Measurements from ENCODE around the gene MRPS27.
"Not testable (repeated sequence)": the region's sequence is repeated elsewhere in the genome, so short reads cannot be mapped to it uniquely, and the experiment has no call there.

The MRPS27 gene

DNA sequence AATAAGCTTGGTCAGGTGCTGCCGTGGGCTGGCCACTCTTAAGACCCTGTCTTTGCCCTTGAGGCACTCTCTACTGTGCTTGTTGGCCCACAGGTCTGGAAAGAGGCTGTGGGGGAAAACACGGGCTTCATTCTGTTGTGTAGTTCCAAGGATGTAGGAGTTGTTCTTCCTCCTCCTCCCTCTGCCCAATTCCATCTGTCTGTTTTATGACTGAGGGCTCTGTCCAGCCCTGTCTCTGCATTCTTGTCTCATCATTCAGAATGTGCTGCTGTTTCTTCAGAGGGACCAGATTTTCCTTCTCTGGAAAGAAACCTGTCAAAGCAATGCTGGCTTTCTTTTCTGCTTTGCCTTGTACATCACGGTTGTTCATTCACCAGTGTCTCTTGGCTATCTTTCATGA, 128.6 kb downstream of the MRPS27 start:
- no peak for DNase-seq

DNA sequence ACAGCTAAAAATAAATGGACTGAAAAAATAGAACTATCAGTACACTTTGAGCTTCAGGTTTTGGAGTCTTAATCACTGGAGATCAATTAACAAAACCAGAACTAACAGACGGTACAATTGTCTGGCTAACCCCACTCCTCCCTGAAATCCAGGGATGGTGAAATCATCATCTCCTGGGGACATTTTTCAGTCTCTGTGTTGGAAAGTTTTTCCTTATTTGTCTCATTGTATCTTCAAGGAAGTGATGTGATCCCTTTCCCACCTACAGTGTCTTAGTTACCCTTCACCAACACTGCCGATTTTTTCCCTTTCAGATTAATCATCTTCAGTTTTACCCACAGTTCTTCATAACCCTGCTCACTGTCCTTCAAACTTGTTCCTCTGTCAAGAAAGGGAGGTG, 130.9 kb downstream of the MRPS27 start:
- no peak for DNase-seq

GRCh38 chr5:72188166-72188565, 131.9 kb downstream of the MRPS27 start:
- DNase-seq: no peak

DNA sequence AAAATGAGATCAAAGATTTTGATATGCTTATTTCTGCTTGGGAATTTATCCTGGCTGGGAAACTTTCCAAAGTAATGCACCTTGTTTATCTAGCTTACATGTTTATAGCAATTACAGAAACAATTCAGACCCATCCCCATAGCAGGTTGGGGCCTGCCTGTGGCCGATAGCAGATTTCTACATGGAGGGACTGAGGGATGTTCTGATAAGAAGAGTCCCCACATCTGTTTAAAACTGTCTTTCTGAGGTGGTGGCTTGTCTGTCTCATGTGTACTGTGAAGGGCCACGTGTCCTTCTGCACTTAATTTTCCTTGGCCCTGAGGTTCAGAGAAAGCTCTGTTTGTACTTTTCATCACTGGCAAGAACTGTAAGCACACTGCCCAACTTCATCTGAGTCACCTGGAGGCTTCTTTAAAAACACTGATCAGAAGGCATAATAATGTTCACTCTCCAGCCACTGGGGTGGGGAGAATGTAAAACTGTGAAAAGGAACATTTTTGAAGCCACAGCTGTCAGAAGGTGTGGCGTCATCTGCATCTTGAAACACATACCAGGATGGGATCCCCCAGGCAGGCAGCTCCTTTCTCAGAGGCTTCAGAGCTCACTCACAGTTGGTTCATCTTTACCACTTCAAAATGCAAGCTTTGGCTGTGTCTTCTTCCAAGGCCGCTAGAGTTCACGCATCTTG, 132.5 kb downstream of the MRPS27 start:
- DNase-seq: peak; percentile 16

DNA sequence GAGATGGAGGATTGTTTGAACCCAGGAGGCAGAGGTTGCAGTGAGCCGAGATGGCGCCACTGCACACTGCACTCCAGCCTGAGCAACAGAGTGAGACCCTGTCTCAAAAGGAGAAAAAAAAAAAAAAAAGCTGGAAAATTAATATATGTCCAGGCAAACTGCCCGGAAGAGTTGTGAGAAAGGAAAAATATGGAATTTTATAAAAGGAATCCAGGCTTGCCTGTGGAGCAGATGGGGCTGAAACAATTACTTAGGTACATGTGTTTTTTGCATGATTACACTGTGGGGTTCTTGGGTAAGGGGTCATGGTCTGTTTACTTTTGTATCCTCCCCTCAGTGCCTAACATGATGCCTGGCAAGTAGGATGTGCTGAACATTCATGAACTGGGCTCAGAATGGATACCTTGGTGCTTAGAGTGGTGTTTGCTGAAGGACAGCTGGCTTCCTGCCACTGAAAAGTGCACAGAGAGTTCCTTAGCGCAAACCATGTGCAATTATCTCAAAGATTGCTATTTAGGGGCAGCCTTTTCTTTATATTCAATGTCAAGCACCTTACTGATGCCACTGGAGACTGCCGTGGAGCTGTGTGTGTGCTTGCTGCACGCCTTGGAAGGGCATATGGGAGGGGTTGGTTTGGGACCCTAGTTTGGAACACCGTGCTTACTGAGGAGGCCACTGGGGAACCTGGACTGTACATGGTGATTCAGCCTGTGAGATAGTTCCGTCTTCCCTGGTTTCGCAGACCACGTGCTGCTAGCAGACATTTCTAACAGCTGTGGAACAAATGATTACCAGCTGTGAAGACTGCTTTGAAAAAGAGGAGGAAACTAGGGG, 134.3 kb downstream of the MRPS27 start:
- DNase-seq: no peak

- DNase-seq: no peak
These were observed 135.6 kb downstream of the MRPS27 start for GRCh38 chr5:72184408-72184807.

DNA sequence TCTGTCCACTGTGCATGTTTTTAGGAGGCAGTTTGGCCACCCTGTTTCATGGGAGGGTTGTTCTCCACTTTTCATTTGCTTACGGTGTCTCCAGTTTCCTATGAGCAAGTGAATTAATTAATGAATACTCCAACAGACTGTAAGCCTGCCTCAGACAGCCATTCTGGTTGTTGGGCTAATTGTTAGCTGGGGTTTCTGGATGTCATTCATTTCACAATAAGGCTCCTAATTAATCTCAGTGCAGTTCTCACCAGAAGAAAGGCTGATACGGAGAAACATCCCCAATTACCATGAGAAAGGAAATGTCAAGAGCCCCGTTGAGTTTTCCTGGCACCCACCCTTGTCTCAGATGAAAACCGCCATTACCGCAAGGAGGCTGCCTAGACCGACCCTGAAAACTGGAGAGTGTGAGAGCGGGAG, 136.9 kb downstream of the MRPS27 start:
- no peak for DNase-seq

GRCh38 chr5:72182686-72183085, 137.4 kb downstream of the MRPS27 start:
- no peak for DNase-seq

- no peak for DNase-seq
These were observed 139.1 kb downstream of the MRPS27 start for GRCh38 chr5:72180925-72181324.

- DNase-seq: no peak
These were observed 140.1 kb downstream of the MRPS27 start for GRCh38 chr5:72179816-72180440.

DNA sequence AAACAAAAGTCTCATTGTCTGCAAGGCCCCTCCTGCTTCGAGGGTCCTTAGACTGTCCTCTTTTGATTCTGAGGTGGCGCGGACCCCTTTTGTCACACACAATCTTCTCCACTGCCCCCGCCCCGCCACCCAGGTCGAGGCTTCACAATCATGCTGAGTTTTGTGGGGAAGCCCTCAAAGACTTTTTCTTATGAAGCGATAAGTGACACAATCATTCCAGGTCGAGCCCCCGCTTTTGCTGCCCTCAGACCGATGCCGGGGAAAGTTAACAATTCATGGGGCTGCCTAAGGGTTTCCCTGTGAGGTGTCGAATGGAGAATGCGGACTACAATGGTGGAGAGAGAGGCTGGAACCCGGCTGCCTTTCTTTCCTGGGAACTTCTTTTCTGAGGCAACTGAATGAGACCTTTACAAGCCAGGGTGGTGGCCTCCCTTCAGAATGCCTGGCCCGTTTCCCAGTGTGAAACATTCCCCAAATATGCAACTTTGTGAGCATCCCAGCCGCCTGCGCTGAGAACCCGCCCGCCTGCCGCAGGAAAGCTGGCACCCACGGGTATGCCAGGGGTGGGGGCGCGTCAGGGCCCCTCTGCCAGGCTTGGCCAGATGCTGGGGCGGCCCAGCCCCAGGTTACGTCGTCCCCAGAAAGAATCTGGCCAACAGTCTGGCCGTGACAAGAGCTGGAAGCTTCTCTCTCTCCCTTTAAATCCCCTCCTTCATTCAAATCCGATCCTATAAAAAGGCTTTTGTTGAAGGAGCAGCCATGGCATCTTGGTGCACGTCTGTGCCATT, 140.8 kb downstream of the MRPS27 start:
- no peak for DNase-seq

DNA sequence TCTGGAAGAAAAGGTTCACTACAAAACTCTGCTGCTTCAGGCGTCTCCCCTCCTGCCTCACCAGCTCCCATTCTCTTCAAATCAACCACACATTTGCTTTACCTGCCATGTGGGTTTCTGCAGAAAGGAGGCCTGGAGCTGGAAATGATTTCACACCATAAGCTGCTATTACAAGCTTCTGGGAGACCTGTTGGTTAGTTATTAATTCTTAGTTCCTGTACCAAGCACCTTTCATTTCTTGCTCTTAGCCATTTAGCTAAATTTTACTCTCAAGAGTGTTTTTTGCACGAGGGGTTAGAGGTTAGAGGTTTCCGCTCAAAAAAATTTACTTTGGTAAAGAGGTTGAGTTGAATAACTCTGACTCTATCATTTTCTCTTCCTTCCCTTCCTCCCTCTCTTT, 142.5 kb downstream of the MRPS27 start:
- no peak for DNase-seq

- no peak for DNase-seq
These were observed 147.3 kb downstream of the MRPS27 start for GRCh38 chr5:72172786-72173185.

GRCh38 chr5:72171667-72172066, 148.4 kb downstream of the MRPS27 start:
- DNase-seq: peak; percentile 31

GRCh38 chr5:72171181-72171580, 148.9 kb downstream of the MRPS27 start:
- DNase-seq: not testable (repeated sequence)

- no peak for DNase-seq
These were observed 149.9 kb downstream of the MRPS27 start for GRCh38 chr5:72170101-72170500.
